GM19467 (cell line): ENCODE results near the gene HJV.
A peak's percentile ranks its signal among the peaks of the same experiment; 100 is the strongest.
"Not testable (repeated sequence)": the region's sequence is repeated elsewhere in the genome, so short reads cannot be mapped to it uniquely, and the experiment has no call there.

Source experiments
- ATAC-seq: cut with Tn5 transposase; IDR thresholded peaks from one replicate; pipeline ENCODE4 v1.9.1; 2021; ENCODE audit warnings: mild to moderate bottlenecking, moderate library complexity; ENCODE audit not compliant: unreplicated experiment

Gene HJV, protein sequence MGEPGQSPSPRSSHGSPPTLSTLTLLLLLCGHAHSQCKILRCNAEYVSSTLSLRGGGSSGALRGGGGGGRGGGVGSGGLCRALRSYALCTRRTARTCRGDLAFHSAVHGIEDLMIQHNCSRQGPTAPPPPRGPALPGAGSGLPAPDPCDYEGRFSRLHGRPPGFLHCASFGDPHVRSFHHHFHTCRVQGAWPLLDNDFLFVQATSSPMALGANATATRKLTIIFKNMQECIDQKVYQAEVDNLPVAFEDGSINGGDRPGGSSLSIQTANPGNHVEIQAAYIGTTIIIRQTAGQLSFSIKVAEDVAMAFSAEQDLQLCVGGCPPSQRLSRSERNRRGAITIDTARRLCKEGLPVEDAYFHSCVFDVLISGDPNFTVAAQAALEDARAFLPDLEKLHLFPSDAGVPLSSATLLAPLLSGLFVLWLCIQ

GRCh38 chr1:146021622-146022402 is at the start of gene HJV:
Gene HJV, minus strand, starts transcription at chr1:146021735. Its CDS starts 1,504 bp downstream, at chr1:146020231.
- ATAC-seq, result no peak

DNA sequence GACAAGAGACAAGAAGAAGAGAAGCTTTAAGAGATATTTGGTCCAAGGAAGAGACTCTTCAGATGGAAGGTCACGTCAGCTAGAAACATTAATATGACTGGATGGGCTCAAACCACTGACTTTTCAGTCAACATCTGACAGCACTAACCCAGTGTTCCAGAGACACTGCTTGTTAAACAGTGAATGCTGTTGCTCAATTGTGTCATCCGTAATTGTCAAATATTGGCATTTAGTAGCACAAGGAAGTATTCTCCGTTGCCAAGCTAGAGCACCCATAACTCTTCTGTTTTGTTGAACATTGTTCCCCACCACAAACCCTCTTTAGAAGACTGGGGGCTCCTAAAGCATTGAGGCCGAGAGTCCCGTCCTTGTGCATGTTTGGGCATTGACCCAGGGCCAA is 37.6 kb upstream of the HJV start:
- not testable (repeated sequence) for ATAC-seq

DNA sequence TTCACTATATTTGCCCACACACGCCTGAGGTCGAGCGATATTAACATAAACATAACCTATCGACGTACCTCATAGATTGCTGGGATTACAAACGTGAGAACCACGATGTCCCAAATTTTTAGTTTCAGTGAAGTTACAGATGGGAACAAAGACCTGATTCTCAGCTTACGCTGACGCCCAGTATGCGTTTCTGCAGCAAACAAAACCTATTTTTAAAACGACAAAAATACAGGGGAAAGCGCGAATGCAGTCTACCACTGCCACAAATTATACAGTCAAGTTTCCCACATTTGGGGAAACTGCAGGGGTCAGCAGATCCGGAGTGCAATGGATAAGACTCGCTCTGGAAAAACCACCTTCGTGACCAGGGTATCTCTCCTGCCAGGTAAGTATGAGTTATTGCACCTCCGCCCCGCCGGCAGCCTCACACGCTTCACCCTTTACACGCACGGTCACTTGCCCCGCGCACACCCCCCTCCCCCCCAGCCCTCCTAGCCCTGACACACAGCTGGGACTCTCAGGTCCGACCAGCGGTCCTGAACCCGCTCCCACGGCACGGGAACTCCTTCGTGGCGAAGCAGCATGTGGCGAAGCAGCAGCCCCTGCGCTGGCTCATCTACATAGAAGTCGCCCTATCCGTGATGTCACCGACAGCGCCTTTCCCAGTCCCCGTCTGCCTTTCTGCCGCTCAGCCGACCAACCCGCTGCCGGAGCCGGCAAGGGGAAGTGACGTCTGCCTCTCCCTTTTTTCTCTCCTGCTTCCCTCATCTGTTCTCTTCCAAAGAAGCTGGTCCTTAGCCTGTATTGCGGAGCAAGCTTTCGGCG is 30.5 kb upstream of the HJV start:
- peak; percentile 71 for ATAC-seq

- no peak for ATAC-seq
These were observed 29.9 kb upstream of the HJV start for GRCh38 chr1:146051452-146051851.

- not testable (repeated sequence) for ATAC-seq
These were observed 29.1 kb upstream of the HJV start for GRCh38 chr1:146050652-146050963.

DNA sequence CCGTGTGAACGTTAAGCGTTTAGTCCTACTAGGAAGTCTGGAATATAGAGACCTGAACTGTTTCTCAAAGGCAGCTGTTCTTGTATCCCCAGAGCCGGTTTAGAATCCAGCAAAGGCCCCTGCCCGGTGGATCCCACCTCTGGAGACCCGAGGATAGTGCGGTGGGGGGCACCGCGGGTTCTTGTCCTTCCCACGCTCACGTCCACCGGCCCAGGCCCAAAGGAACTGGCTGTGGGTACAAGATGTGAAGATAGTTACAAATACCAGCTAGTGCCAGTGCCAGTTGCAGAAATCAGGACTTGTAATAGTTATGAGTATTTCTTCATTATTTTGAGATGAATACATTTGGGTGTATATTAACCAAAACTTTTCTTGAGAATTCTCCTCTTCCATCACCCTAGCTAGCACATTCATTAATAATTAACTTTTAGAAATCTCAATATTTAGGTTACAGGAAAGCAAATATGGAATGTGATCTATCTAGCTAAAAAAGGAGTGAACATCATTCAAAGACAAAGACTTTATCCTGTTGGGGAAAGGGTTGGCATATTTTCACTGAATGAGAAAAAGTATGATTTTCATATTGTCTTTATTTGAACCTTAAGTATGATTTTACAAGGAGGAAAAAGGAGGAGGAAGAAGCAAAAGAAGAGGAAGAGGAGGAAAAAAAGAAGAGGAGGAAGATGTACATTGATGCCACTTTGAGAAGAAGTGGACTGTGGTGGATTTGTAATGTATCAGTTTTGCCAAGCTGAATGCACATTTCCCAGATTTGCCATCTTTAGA is 28.5 kb upstream of the HJV start:
- ATAC-seq, result not testable (repeated sequence)

- no peak for ATAC-seq
These were observed 27.9 kb upstream of the HJV start for GRCh38 chr1:146049436-146049835.

- ATAC-seq, result not testable (repeated sequence)
These were observed 27.1 kb upstream of the HJV start for GRCh38 chr1:146048514-146049115.

- no peak for ATAC-seq
These were observed 25.1 kb upstream of the HJV start for GRCh38 chr1:146046664-146047063.

GRCh38 chr1:146039844-146040194 is 18.3 kb upstream of the HJV start:
- ATAC-seq, result no peak

- no peak for ATAC-seq
These were observed 15.6 kb upstream of the HJV start for GRCh38 chr1:146036965-146037646.

DNA sequence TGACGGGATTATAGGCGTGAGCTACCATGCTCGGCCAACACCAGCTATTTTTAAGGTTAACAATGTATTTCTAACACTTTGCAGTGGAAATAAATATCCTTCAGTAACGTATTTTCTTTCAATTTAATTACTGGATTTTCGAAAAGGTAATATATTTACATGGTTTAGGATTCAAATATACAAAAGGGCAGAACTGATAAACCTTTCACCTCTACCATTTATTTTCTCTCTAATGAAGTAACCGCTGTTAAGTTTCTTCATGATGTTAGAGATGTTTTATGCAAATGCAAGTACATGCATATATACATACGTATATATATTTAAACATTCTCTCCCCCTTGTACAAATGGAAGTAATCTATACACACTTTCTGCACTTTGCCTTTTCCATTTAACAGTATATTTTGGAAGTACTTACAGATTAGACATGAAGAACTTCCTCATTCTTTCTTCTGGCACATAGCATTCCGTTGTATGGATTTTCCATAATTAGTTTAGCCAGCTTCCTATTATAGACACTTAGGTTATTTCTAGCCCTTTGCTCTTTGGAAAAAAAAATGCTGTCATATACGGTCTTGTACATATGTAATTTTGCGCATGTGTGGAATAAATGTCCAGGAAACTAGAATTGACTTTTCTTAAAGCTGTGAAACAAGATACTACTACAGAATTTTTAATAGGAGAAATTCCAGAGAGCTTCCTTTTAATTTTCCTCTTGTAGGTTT is 14.9 kb upstream of the HJV start:
- ATAC-seq, result no peak

GRCh38 chr1:146035048-146035423 is 13.5 kb upstream of the HJV start:
- ATAC-seq, result no peak

GRCh38 chr1:146032631-146033219 is 11.2 kb upstream of the HJV start:
- ATAC-seq, result no peak

DNA sequence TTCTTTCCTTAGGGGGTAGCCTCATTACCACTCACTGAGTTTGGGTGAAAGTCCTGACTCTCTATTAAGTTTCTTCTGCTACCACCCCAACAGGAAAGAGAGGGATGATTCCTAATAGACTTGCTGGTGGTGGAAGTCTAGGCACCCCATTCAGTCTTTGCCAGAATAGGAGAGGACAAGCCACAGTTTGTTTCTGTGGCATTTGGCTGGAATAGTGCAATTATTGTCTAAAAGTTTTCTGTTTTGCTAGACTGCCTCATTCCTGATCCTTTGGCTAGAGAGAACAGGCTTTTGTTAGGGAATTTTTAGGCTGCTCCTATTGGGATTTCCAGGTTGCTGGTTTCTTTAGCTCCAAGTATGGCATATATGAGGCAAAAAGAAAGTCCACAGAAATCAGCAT is 9.9 kb upstream of the HJV start:
- ATAC-seq, result no peak

GRCh38 chr1:146029117-146029516 is 7.6 kb upstream of the HJV start:
- no peak for ATAC-seq

DNA sequence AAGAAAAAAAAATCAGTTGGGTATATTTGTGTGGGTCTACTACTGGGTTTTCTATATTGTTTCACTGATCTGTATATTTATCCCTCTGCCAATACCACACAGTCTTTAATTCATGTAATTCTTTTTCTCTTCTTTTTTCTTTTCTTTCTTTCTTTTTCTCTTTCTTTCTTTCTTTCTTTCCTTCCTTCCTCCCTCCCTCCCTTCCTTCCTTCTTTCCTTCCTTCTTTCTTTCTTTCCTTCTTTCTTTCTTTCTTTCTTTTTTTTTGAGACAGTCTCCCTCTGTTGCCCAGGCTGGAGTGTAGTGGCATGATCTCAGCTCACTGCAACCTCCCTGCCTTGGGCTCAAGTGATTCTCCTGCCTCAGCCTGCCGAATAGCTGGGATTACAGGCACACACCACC is 5.1 kb upstream of the HJV start:
- not testable (repeated sequence) for ATAC-seq

GRCh38 chr1:146025787-146026495 is 4.4 kb upstream of the HJV start:
- ATAC-seq, result not testable (repeated sequence)
